Vagina (tissue), 2 donors: ENCODE results near the gene FBXL7. TPM values are rescaled to one million over a fixed set of nuclear protein-coding genes. Genes with fewer than 3 reads are reported as not detected.

Source experiments
- DNase-seq, 2 donors: peaks; one replicate each; pipeline ENCODE4 v3.0.0-alpha.2; 2017; ENCODE audit errors: extremely low spot score in 2 of 2
- H3K27ac ChIP-seq: fragments of 200-600 bp; sonication (generic); one replicate; pipeline ENCODE4 v1.5.1; 2019
- H3K27me3 ChIP-seq: fragments of 200-600 bp; sonication (generic); one replicate; pipeline ENCODE4 v1.5.1; 2019
- H3K36me3 ChIP-seq, 2 donors: fragments of 200-600 bp; sonication (generic); one replicate each; pipeline ENCODE4 v1.5.1; 2017 to 2019
- H3K4me1 ChIP-seq: fragments of 200-600 bp; sonication (generic); one replicate; pipeline ENCODE4 v1.5.1; 2019
- H3K4me3 ChIP-seq, 2 donors: fragments of 200-600 bp; sonication (generic); 1 replicate in 1 of 2; 2 replicates in 1 of 2; pipeline ENCODE4 v1.5.1; 2016 to 2019
- H3K9me3 ChIP-seq: fragments of 200-600 bp; sonication (generic); one replicate; pipeline ENCODE4 v1.5.1; 2019
- CTCF ChIP-seq, 3 experiments: fragments of 450-650 bp in 2 of 3; fragments of 200-600 bp in 1 of 3; sonication (generic) in 1 of 3; IDR thresholded peaks; one replicate each; pipeline ENCODE4 v1.5.1; 2017 to 2019; ENCODE audit warnings: antibody characterized with exemption in 3 of 3, mild to moderate bottlenecking in 2 of 3, moderate library complexity in 2 of 3
- POLR2A ChIP-seq, 2 donors: fragments of 450-650 bp; IDR thresholded peaks; one replicate each; pipeline ENCODE4 v1.6.1; 2017; ENCODE audit warnings: antibody characterized with exemption in 2 of 2, mild to moderate bottlenecking in 2 of 2, moderate library complexity in 2 of 2
- POLR2AphosphoS5 ChIP-seq, 2 donors: sonication (generic); formaldehyde crosslinking; IDR thresholded peaks; one replicate each; pipeline ENCODE4 v1.9.0; 2017; ENCODE audit warnings: antibody characterized with exemption in 2 of 2, mild to moderate bottlenecking in 2 of 2, low read depth in 1 of 2; ENCODE audit not compliant: insufficient read depth in 1 of 2
- intact Hi-C: fragments of 100-400 bp; cut with DNase I; formaldehyde crosslinking; loops from one replicate; pipeline ENCODE4 v1.15.1; 2023
- total RNA-seq: library from RNA; depleted of rRNA; stranded (reverse); fragments of >200 nt; gene quantifications from one replicate; pipeline ENCODE4 v1.2.3, GENCODE V29; 2016

Gene FBXL7
- total RNA-seq, 1 donor from 2014 or later, result 21.1 TPM

DNA sequence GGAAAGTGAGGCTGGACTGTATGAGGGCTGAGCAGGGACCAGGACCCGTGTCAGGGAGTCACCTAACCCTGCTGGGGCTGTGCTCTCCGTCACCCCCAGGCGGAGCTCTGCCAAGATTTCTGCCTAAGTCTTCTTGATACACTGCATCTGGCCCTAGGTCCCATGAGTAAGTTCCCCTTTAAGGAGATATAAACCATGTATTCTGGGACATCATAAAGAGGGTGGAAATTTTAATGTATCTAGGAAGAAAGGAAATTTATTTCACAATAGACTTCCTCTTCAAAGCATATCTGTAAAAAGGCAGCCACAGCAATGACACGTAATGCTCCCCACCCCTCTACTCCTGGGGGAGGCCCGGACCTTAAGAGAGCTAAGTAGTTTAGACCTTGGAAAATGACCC is 183.4 kb downstream of the FBXL7 start:
- DNase-seq, result no peak
- intact Hi-C loops, result no loop called here
- Histone ChIP-seq H3K9me3 (no peaks in the 10 kb centered on the region), H3K27ac (no peak overlapping the region), H3K27me3 (no peaks in the 10 kb centered on the region), H3K4me3 (no peak overlapping the region), H3K4me1 (peaks cover 36% of the 10 kb centered on the region), H3K36me3 (no peaks in the 10 kb centered on the region)
- TF ChIP-seq CTCF (IDR thresholded peaks at IDR 0.05) (no peak), POLR2AphosphoS5 (IDR thresholded peaks at IDR 0.05; ENCODE audit: insufficient read depth in 1 of 2, low read depth in 1 of 2) (no peak), POLR2A (IDR thresholded peaks at IDR 0.05) (no peak)

- H3K27ac ChIP-seq, result no peak overlapping the region
- DNase-seq, result no peak
- intact Hi-C loops, result no loop called here
- no peaks in the 10 kb centered on the region for H3K36me3 ChIP-seq
- H3K4me3 ChIP-seq, result no peak overlapping the region
- H3K9me3 ChIP-seq, result no peaks in the 10 kb centered on the region
- H3K27me3 ChIP-seq, result no peaks in the 10 kb centered on the region
- TF ChIP-seq POLR2A (IDR thresholded peaks at IDR 0.05) (no peak), CTCF (IDR thresholded peaks at IDR 0.05) (no peak)
- peaks cover 28% of the 10 kb centered on the region for H3K4me1 ChIP-seq
Observed at GRCh38 chr5:15687401-15687800, 187.4 kb downstream of the FBXL7 start.

DNA sequence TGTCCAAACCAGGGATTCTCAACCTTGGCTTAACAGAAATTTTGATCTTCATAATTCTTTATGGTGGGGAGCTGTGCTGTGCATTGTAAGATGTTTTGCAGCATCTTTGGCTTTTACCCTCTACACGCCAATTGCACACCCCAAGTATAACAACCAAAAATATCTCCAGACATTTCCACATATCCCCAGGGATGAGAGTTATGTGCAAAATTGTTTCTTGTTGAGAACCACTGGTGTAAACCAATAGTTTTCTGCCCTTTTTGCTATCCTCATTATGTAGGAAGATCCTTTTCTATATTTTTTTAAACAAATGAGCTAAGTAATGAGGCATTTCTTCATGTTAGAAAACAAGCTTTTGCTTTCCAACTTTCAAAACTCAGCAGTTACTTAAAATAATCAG is 189.9 kb downstream of the FBXL7 start:
- Histone ChIP-seq H3K4me1 (peaks cover 29% of the 10 kb centered on the region), H3K4me3 (no peak overlapping the region), H3K27ac (no peak overlapping the region), H3K9me3 (no peaks in the 10 kb centered on the region), H3K36me3 (no peaks in the 10 kb centered on the region), H3K27me3 (no peaks in the 10 kb centered on the region)
- intact Hi-C loops, result no loop called here
- no peak for DNase-seq
- TF ChIP-seq POLR2AphosphoS5 (IDR thresholded peaks at IDR 0.05; ENCODE audit: insufficient read depth in 1 of 2, low read depth in 1 of 2) (no peak), POLR2A (IDR thresholded peaks at IDR 0.05) (no peak)

DNA sequence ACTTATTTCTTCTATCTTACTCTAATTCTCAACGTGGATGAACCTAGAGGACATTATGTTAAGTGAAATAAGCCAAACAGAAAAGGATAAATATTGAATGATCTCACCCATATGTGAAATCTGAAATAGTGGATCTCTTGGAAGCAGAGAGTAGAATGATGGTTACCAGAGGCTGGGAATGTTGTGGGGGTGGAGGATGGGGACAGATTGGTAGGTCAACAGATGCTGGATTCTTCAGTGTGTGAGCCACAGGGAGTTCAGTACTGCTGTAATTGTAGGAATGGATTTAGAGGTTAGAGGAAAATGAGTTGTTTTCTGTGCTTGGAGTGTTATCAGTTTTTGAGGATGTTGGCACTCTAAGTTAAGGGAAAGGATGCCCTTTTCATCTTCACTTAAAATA is 190.6 kb downstream of the FBXL7 start:
- H3K36me3 ChIP-seq, result no peaks in the 10 kb centered on the region
- no peaks in the 10 kb centered on the region for H3K9me3 ChIP-seq
- H3K4me1 ChIP-seq, result peaks cover 37% of the 10 kb centered on the region
- DNase-seq, result no peak
- no peak overlapping the region for H3K4me3 ChIP-seq
- intact Hi-C loops, result no loop called here
- no peaks in the 10 kb centered on the region for H3K27me3 ChIP-seq
- no peak overlapping the region for H3K27ac ChIP-seq
- TF ChIP-seq POLR2A (IDR thresholded peaks at IDR 0.05) (no peak), POLR2AphosphoS5 (IDR thresholded peaks at IDR 0.05; ENCODE audit: insufficient read depth in 1 of 2, low read depth in 1 of 2) (no peak), CTCF (IDR thresholded peaks at IDR 0.05) (no peak)

DNA sequence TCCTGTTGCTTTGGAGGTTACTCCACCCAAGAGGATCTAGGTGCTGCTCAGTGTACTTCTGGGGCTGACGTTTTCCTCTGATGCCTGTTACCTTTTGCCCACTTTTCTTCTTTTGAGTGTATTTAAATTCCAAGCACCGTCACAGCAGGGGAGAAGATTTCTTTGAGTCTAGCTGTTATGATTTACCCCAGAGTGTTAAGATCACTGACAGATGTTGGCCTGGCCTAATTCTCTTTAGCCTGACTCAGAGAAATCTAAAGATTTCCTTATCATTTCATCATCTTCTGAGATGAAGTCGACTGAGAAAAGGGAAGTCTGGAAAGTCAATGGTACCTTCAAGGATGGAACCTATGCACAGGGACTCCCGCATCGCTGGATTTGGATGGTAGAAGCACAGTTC is 191.5 kb downstream of the FBXL7 start:
- H3K9me3 ChIP-seq, result no peaks in the 10 kb centered on the region
- TF ChIP-seq CTCF (IDR thresholded peaks at IDR 0.05), result no peak
- TF ChIP-seq POLR2AphosphoS5 (IDR thresholded peaks at IDR 0.05; ENCODE audit: insufficient read depth in 1 of 2, low read depth in 1 of 2), result no peak
- no peak for TF ChIP-seq POLR2A (IDR thresholded peaks at IDR 0.05)
- no peaks in the 10 kb centered on the region for H3K36me3 ChIP-seq
- DNase-seq, result no peak
- peaks cover 44% of the 10 kb centered on the region for H3K4me1 ChIP-seq
- intact Hi-C loops, result no loop called here
- no peaks in the 10 kb centered on the region for H3K27me3 ChIP-seq
- H3K4me3 ChIP-seq, result no peak overlapping the region
- H3K27ac ChIP-seq, result no peak overlapping the region
